Measurements from ENCODE around the gene FAAP100.
A peak's percentile ranks its signal among the peaks of the same experiment; 100 is the strongest.

The FAAP100 gene

GRCh38 chr17:81576621-81577277 lies 24.6 kb upstream of the FAAP100 start:
- no peak for DNase-seq

- no peak for DNase-seq
Observed at GRCh38 chr17:81575836-81576235, 23.7 kb upstream of the FAAP100 start.

GRCh38 chr17:81574643-81574956 lies 22.4 kb upstream of the FAAP100 start:
- DNase-seq: no peak

GRCh38 chr17:81573794-81574642 lies 21.9 kb upstream of the FAAP100 start:
- no peak for DNase-seq

GRCh38 chr17:81572563-81573168 lies 20.5 kb upstream of the FAAP100 start:
- DNase-seq: no peak

- DNase-seq: no peak
Observed at GRCh38 chr17:81570964-81571363, 18.8 kb upstream of the FAAP100 start.

- DNase-seq: no peak
Observed at GRCh38 chr17:81569986-81570514, 17.9 kb upstream of the FAAP100 start.

GRCh38 chr17:81568416-81568815 lies 16.3 kb upstream of the FAAP100 start:
- DNase-seq: no peak

GRCh38 chr17:81567191-81567590 lies 15.0 kb upstream of the FAAP100 start:
- DNase-seq: no peak

GRCh38 chr17:81566461-81567126 lies 14.4 kb upstream of the FAAP100 start:
- DNase-seq: peak in 27 of 51 donors; percentile 2 to 52 (median 23)

GRCh38 chr17:81565231-81565630 lies 13.1 kb upstream of the FAAP100 start:
- no peak for DNase-seq

- DNase-seq: no peak
Observed at GRCh38 chr17:81564778-81565177, 12.6 kb upstream of the FAAP100 start.

GRCh38 chr17:81563861-81564586 lies 11.9 kb upstream of the FAAP100 start:
- no peak for DNase-seq

GRCh38 chr17:81561494-81561885 lies 9.3 kb upstream of the FAAP100 start:
- no peak for DNase-seq

GRCh38 chr17:81558941-81559806 lies 7.0 kb upstream of the FAAP100 start:
- peak in 4 of 51 donors; percentile 8 to 40 (median 26) for DNase-seq

- no peak for DNase-seq
Observed at GRCh38 chr17:81558115-81558468, 5.9 kb upstream of the FAAP100 start.

- no peak for DNase-seq
Observed at GRCh38 chr17:81557276-81558114, 5.3 kb upstream of the FAAP100 start.

- DNase-seq: no peak
Observed at GRCh38 chr17:81556863-81557262, 4.7 kb upstream of the FAAP100 start.

- no peak for DNase-seq
Observed at GRCh38 chr17:81556175-81556691, 4.1 kb upstream of the FAAP100 start.
